ENCODE results near the gene SIL1.
"Not testable (repeated sequence)": the region's sequence is repeated elsewhere in the genome, so short reads cannot be mapped to it uniquely, and the experiment has no call there.

SIL1 gene

GRCh38 chr5:139100825-139101224 lies 97.3 kb downstream of the SIL1 start:
- DNase-seq = no peak

GRCh38 chr5:139094154-139095131 lies 103.7 kb downstream of the SIL1 start:
- DNase-seq = no peak

- no peak for DNase-seq
Observed at GRCh38 chr5:139092741-139093343, 105.3 kb downstream of the SIL1 start.

GRCh38 chr5:139091439-139092156 lies 106.6 kb downstream of the SIL1 start:
- peak; percentile 27 for DNase-seq

GRCh38 chr5:139090581-139090980 lies 107.6 kb downstream of the SIL1 start:
- DNase-seq = no peak

- DNase-seq = no peak
Observed at GRCh38 chr5:139088024-139088423, 110.1 kb downstream of the SIL1 start.

GRCh38 chr5:139082813-139083498 lies 115.2 kb downstream of the SIL1 start:
- no peak for DNase-seq

GRCh38 chr5:139079991-139080610 lies 118.1 kb downstream of the SIL1 start:
- DNase-seq = no peak

GRCh38 chr5:139079225-139079990 lies 118.8 kb downstream of the SIL1 start:
- no peak for DNase-seq

- DNase-seq = no peak
Observed at GRCh38 chr5:139078345-139078744, 119.8 kb downstream of the SIL1 start.

GRCh38 chr5:139077899-139078298 lies 120.3 kb downstream of the SIL1 start:
- DNase-seq = no peak

- DNase-seq = no peak
Observed at GRCh38 chr5:139076111-139076510, 122.1 kb downstream of the SIL1 start.

- no peak for DNase-seq
Observed at GRCh38 chr5:139075066-139076050, 122.8 kb downstream of the SIL1 start.

- not testable (repeated sequence) for DNase-seq
Observed at GRCh38 chr5:139073956-139074355, 124.2 kb downstream of the SIL1 start.

GRCh38 chr5:139068494-139069151 lies 129.5 kb downstream of the SIL1 start:
- DNase-seq = no peak

- no peak for DNase-seq
Observed at GRCh38 chr5:139068060-139068459, 130.1 kb downstream of the SIL1 start.

GRCh38 chr5:139065306-139065705 lies 132.9 kb downstream of the SIL1 start:
- no peak for DNase-seq

- no peak for DNase-seq
Observed at GRCh38 chr5:139064613-139065012, 133.6 kb downstream of the SIL1 start.

GRCh38 chr5:139063664-139064054 lies 134.5 kb downstream of the SIL1 start:
- no peak for DNase-seq

Measured in COR-L47 (cell line).